ENCODE data around the gene NUAK1.

DNA sequence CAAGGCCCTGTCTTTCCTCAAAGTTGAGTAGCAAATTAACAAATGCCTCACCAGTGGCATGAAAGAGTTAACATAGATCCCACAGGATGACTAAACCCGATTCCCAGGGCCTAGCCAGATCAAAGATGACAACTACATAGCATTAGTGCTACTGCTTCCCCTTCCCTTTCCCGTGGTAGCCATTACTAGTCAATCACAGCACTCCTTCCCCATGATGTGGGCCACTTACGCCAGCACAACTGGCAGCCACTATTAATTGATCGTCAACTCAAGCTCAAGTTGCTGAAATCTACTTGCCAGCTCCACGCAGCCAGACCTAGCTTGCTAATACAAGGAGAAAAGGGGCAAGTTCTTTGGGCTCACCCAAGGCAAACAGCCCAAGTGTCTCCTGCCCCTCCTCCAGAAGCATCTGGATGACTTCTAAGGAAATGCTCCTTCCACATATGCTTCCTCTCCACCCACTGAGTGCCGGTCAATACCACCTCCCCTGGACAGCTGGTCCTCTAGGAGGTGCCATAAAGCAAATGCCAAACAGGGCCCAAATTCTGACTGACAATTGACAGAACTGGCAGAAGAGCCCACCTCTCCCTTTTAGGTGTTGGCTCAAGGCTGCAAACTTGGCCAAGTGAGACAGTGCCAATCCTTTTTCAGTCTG lies 72.6 kb downstream of the NUAK1 start:
- TF ChIP-seq, protein P1, sequence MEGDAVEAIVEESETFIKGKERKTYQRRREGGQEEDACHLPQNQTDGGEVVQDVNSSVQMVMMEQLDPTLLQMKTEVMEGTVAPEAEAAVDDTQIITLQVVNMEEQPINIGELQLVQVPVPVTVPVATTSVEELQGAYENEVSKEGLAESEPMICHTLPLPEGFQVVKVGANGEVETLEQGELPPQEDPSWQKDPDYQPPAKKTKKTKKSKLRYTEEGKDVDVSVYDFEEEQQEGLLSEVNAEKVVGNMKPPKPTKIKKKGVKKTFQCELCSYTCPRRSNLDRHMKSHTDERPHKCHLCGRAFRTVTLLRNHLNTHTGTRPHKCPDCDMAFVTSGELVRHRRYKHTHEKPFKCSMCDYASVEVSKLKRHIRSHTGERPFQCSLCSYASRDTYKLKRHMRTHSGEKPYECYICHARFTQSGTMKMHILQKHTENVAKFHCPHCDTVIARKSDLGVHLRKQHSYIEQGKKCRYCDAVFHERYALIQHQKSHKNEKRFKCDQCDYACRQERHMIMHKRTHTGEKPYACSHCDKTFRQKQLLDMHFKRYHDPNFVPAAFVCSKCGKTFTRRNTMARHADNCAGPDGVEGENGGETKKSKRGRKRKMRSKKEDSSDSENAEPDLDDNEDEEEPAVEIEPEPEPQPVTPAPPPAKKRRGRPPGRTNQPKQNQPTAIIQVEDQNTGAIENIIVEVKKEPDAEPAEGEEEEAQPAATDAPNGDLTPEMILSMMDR (conservative IDR thresholded peaks at IDR 0.05 in 1 of 2, IDR thresholded peaks at IDR 0.05 in 1 of 2; ENCODE audit: low read depth in 1 of 2, low read length in 2 of 2), result no peak
- no peak for TF ChIP-seq EZH2 (IDR thresholded peaks at IDR 0.05; ENCODE audit: low read length, missing control alignments)
